ENCODE data around the gene BAZ2A.

The BAZ2A gene

GRCh38 chr12:56645201-56645716 is 15.1 kb upstream of the BAZ2A start:
- DNase-seq (ENCODE audit: low spot score): no peak
- TF ChIP-seq CTCF (IDR thresholded peaks at IDR 0.05): no peak
- Histone ChIP-seq H3K4me3 (peak overlapping the region; percentile 89), H3K27ac (peak overlapping the region; percentile 77 to 92)

GRCh38 chr12:56644654-56645053 is 14.5 kb upstream of the BAZ2A start:
- Histone ChIP-seq H3K27ac (peak overlapping the region; percentile 77 to 92), H3K4me3 (peak overlapping the region; percentile 89)
- no peak for DNase-seq (ENCODE audit: low spot score)
- TF ChIP-seq CTCF (IDR thresholded peaks at IDR 0.05): no peak

GRCh38 chr12:56641219-56641618 is 11.1 kb upstream of the BAZ2A start:
- H3K4me3 ChIP-seq: no peak overlapping the region
- H3K27ac ChIP-seq: no peak overlapping the region
- no peak for DNase-seq (ENCODE audit: low spot score)
- TF ChIP-seq CTCF (IDR thresholded peaks at IDR 0.05): no peak

GRCh38 chr12:56637621-56638020 is 7.5 kb upstream of the BAZ2A start:
- H3K4me3 ChIP-seq: no peak overlapping the region
- H3K27ac ChIP-seq: peak overlapping the region; percentile 98
- TF ChIP-seq CTCF (IDR thresholded peaks at IDR 0.05): no peak
- no peak for DNase-seq (ENCODE audit: low spot score)

GRCh38 chr12:56636675-56637540 is 6.8 kb upstream of the BAZ2A start:
- Histone ChIP-seq H3K4me3 (peak overlapping the region; percentile 96), H3K27ac (peak overlapping the region; percentile 98)
- peak; percentile 100 for DNase-seq (ENCODE audit: low spot score)
- peak; percentile 34 for TF ChIP-seq CTCF (IDR thresholded peaks at IDR 0.05)

GRCh38 chr12:56635806-56636674 is 5.9 kb upstream of the BAZ2A start:
- peak; percentile 95 for DNase-seq (ENCODE audit: low spot score)
- peak overlapping the region; percentile 96 for H3K4me3 ChIP-seq
- H3K27ac ChIP-seq: peak overlapping the region; percentile 98
- no peak for TF ChIP-seq CTCF (IDR thresholded peaks at IDR 0.05)
